GM19324 (cell line): ENCODE data around the gene CCDC40.

Experiments used
- ATAC-seq: cut with Tn5 transposase; IDR thresholded peaks from one replicate; pipeline ENCODE4 v1.9.1; 2021; ENCODE audit warnings: mild to moderate bottlenecking, moderate library complexity; ENCODE audit not compliant: unreplicated experiment, low FRiP score

The CCDC40 gene

GRCh38 chr17:80110927-80111701 lies 74.7 kb downstream of the CCDC40 start:
- no peak for ATAC-seq

- ATAC-seq: no peak
These were observed 75.4 kb downstream of the CCDC40 start for GRCh38 chr17:80111702-80112470.

- ATAC-seq: no peak
These were observed 76.1 kb downstream of the CCDC40 start for GRCh38 chr17:80112471-80113032.

- ATAC-seq: no peak
These were observed 76.6 kb downstream of the CCDC40 start for GRCh38 chr17:80113033-80113484.

- no peak for ATAC-seq
These were observed 78.3 kb downstream of the CCDC40 start for GRCh38 chr17:80114758-80115157.

GRCh38 chr17:80115159-80115558 lies 78.7 kb downstream of the CCDC40 start:
- no peak for ATAC-seq

GRCh38 chr17:80116276-80116920 lies 80.0 kb downstream of the CCDC40 start:
- ATAC-seq: no peak

- no peak for ATAC-seq
These were observed 80.5 kb downstream of the CCDC40 start for GRCh38 chr17:80116921-80117380.

GRCh38 chr17:80117491-80118401 lies 81.3 kb downstream of the CCDC40 start:
- no peak for ATAC-seq

GRCh38 chr17:80118601-80119270 lies 82.3 kb downstream of the CCDC40 start:
- ATAC-seq: no peak

- ATAC-seq: no peak
These were observed 82.9 kb downstream of the CCDC40 start for GRCh38 chr17:80119271-80119791.

GRCh38 chr17:80119839-80120238 lies 83.4 kb downstream of the CCDC40 start:
- ATAC-seq: no peak

GRCh38 chr17:80122026-80122575 lies 85.7 kb downstream of the CCDC40 start:
- no peak for ATAC-seq

GRCh38 chr17:80122926-80123505 lies 86.6 kb downstream of the CCDC40 start:
- no peak for ATAC-seq

- ATAC-seq: no peak
These were observed 87.3 kb downstream of the CCDC40 start for GRCh38 chr17:80123791-80124190.

- no peak for ATAC-seq
These were observed 88.0 kb downstream of the CCDC40 start for GRCh38 chr17:80124351-80124981.

- ATAC-seq: no peak
These were observed 89.4 kb downstream of the CCDC40 start for GRCh38 chr17:80125656-80126448.
